NCI-H146 treated with DMSO at 0.1 percent for 48 hours (cell line): ENCODE results near the gene MAGEA4.
"Not testable (repeated sequence)": the region's sequence is repeated elsewhere in the genome, so short reads cannot be mapped to it uniquely, and the experiment has no call there.

Experiments used
- DNase-seq: peaks from one replicate; lab custom pipeline; 2025; ENCODE audit not compliant: unreplicated experiment; lab: John Stamatoyannopoulos, UW

Gene MAGEA4, protein sequence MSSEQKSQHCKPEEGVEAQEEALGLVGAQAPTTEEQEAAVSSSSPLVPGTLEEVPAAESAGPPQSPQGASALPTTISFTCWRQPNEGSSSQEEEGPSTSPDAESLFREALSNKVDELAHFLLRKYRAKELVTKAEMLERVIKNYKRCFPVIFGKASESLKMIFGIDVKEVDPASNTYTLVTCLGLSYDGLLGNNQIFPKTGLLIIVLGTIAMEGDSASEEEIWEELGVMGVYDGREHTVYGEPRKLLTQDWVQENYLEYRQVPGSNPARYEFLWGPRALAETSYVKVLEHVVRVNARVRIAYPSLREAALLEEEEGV

DNA sequence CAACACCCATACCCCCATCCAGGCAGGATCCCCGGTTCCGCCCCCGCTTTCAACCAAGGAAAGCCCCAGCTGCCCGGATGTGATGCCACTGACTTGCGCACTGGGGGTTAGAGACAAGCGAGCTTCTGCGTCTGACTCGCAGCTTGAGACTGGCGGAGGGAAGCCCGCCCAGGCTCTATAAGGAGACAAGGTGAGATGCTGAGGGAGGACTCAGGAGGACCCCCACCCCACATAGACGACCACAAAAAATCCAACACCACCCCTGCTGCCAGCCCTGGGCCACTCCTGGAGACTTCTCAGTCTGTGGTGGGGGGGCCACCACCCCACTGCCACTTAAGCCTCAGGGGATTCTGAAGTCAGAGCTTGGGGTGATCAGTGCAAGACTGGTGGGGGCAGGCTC lies at the start of gene MAGEA4:
TSS of gene MAGEA4 (plus strand) at position 110 of the 400 bp plus-strand sequence. CDS start 10,776 bp downstream, outside the sequence.
- no peak for DNase-seq

DNA sequence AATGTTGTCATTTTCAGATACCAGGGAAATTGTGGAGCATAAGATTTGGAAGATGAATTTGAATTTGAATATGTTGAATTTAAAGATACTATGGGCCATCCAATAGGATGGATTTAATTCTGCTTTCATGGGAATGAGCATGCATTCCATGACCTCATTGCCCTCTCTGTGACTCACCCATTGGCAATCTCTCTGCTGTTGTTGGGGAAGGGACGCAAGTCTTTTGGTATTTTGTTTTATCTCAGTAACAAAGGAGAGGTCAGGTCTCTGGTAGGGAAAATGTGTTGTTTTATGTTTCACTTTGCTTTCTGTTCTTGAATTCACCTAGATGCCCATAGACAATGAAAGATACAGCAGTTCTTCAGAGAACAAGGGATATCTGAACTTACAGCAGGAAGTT lies 42.1 kb upstream of the MAGEA4 start:
- no peak for DNase-seq

DNA sequence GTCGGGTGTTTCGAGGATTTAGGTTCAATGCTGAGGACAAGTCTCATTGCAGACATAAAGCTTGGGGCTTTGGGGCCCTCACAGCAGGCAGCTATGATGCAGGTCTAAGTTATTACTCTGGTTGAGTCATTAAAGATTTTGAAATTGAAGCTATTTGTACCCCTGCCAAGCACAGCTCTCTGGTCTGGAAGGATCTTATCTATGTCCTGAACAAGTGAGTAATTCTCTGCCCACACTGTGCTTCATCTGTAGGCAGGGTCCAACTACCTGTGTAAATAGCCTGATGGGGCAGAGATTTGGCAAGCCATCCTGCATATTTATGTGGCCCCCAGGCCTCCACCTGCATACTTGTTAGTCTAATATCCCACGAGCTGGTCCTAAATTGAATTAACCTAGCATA lies 41.4 kb upstream of the MAGEA4 start:
- DNase-seq: no peak

DNA sequence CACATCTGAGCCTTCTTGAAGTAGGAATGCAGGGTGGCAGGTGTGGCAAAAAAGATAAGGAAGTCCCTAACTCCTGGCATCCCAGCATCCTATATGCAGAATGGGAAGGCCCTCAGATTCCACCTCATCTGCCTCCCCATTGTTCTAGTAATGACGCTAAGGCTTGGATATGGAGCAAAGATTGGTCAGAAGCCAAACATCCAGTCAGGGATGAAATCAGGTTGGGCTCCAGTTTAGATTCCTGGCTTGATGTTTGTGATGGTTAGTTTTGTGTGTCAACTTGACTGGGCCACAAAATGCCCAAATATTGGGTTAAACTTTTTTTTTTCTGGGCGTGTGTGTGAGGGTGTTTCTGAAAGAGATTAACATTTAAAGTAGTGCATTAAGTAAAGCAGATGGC lies 39.6 kb upstream of the MAGEA4 start:
- no peak for DNase-seq

DNA sequence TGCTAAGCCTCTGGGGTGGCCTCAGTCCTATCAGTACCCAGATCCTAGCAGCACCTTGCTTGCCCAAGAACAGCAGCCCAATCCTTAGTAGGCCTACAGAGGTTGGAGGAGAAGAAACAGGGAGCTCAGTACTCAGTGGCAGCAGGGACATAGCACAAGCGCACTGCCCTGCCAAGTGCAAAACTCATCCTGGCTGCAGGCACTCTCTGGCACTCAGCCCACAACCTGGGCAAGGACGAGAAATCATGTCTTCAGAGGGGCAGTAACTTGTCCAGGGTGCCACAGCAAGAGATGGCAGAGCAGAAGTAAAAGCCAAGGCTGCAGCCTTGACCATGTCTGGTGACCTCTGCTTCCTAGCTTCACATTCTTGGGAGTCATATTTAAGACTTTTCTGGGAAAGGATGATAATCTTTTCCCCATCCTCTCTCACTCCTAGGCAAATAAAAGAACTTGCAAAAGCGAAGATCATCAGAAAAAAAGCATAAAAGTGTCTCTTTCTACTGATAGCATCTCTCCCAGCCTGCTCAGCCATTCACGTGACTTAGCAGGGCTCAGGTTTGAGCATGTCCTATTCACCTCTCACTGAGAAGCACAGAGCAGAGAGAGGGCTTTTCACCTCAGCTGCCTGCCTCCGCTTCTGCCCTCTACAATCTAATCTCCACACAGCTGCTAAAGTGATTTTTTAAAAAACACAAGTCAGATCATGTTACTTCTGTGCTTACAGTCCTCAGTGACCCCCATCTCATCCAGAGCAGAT lies 37.2 kb upstream of the MAGEA4 start:
- no peak for DNase-seq

DNA sequence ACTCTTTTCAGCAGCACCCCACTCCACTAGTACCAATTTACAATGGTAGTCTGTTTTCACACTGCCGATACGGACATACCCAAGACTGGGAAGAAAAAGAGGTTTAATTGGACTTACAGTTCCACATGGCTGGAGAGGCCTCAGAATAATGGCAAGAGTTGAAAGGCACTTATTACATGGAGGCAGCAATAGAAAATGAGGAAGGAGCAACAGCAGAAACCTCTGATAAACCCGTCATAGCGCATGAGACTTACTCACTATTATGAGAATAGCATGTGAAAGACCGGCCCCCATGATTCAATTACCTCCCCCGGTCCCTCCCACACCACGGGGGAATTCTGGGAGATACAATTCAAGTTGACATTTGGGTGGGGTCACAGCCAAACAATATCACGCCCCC lies 34.1 kb upstream of the MAGEA4 start:
- no peak for DNase-seq

DNA sequence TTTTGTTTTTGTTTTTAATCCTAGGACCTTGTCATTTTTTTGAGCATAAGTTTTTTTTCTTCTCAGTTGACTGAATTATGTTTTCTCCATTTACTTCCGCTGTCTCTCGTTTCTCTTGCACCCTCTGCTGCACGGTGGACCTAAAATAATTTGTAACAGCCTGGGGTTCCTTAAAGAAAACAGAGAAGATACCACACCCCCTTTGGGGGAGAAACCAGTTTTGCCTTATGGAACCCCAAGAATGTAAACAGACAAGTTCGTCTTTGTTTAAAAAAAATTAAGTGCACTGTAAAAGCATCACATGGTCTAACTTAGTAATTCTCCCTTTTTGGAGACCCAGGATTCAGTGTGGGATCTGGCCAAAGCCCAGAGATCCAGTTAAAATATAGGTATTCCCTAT lies 32.8 kb upstream of the MAGEA4 start:
- no peak for DNase-seq

DNA sequence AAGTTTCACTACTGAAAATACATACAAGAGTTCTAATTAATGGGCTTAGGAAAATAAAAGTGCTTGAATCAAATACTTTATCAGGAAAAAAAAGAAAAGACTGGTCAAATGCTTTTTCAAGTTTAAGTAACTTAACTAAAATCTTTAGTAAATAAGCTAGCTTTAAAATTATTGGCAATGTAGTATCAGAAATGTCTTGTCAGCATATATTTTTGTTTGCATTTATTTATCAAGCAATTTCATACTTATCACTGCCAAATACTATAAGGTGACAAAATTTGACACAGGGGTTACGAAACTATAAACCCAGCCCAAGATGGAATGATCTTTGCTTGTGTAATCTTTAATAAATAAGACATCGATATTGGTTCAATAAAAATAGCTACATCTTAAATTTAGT lies 31.8 kb upstream of the MAGEA4 start:
- DNase-seq: no peak

DNA sequence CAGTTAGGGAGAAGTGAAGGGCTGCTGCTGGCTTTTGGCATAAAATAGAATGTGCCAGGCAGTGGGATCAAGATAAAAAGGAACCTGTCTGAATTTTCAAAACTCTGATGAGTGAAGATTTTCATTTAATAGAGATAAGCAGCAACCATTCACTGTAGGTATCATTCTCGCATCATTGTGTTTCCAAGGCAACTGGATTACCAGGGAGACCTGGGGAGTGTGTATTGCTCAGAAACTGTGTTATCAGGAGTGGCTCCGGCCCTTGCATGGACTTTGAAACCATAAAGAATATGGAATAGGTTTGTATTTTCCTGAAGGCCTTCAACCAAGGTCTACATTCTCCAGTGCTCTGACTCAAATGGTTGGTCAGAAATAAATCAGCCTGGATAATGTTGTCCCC lies 23.3 kb upstream of the MAGEA4 start:
- DNase-seq: no peak

DNA sequence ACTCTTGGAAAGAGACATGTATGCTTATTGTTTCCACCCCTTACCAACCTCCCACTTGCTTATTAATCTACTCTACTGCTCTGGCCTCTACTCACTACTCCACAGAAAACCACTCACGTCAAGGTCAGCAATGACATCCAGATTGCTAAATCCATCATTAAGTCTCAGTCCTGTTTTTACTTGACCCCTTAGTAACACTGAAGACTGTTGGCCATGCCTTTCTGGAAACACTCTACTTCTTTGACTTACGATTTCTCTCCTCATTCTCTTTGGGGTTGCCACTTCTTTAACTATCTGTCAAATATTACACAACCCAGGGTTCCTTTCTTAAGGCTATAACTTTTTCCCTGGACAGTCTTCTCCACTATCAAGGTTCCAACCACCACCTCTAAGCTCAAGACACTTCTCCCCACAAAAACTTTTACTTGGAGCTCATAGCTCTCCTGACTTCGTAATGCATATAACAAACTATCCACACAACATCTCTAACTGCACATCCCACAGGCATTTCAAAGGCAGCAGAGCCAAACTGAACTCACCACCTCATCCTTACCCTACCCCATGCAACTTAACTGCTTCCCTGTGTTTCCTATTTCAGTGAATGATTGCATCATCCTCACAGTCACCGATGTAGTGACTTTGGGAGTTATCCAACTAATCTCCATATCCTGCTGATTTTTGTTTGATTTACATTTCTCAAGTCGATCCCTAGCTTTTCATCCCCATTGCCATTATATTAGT lies 15.8 kb upstream of the MAGEA4 start:
- DNase-seq: no peak

DNA sequence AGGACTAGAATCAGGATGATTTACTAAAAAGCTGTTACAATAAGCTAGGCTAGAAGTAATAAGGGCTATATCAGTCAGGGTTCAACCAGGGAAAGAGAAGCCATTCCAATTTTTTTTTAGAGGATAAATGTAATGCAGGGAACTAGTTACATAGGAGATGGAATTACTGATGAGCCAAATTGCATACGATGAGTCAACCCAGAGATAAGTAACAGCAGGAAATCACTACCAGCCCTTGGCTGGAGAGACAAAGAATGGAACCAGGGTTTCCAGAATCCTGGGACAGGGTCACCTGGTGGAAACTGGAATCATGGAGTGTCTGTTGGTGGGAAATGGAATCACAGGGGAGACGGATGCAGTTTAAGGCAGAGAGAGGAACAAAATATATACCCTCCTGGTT lies 13.1 kb upstream of the MAGEA4 start:
- DNase-seq: no peak

DNA sequence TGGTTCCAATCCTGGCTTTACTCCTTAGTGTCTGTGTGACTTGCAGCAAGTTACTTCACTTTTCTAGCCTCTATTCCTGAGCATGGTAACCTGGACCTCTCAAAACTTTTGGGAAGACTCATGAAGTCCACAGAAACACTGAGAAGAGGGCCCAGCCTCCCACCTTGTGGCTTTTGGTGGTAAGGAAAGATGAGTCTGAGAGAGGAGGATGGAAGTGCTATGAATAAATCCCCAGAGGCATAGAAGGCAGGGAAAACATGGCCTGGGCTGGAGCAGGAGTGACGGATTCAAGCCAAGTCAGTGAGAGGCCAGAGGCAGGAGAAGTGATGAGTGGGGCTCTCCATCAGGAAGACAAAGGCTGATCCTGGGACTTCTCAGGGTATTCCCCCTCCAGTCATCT lies 10.9 kb upstream of the MAGEA4 start:
- no peak for DNase-seq

DNA sequence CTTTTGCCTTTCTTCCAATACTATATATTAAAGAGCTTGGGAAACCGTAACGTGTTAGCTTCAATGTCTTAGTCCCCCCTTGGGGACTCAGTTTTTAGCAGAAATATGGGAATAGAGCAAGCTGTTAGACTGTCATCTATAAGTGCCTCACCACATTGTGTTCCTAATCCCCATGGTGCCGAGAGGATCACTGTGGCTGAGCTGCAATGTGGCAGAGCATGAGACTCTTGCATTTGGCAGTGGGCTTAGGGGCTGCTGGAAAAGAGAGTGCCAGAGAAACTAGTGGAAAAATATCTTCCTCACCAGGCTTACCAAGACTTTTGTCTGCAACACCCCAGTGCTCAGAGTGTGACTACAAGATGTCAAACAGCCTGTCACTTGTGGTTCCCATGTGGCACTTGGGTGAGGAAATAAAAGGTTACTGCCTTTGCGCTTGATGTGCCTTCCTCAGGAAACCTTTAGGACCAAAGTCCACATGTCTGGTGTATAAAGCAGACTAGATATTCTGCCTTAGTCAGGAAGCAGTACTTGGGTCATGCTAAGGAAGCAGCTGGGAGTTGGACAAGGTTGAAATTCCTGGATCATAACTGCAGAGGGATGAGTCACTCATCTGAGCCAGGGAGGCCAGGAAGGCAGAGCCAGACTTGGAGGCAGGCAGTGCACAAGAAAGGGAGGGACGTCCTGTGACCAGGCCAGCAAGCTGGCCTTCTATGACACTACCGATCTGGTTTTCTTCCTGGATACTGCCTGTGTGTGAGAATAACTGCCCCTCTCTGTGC lies 9.7 kb upstream of the MAGEA4 start:
- DNase-seq: no peak

DNA sequence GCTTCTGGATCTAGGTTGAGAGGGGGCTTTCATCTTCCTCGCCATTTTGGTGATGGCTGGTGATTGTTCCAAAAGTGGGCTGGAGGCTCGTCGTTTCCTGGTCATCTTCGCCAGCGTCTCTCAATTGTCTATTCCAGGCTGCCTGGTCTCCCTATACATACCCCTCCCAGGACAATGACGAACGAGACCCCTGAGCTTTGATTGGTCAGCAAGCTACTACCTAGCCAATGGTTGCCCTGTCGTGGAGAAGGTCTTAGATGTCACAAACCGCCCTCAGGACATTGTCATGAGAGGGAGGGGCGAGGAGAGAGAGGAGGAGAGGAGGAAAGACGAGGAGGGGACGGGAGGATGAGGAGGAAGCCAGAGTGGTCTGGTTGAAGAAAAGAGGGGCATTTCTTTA lies 7.7 kb upstream of the MAGEA4 start:
- no peak for DNase-seq

DNA sequence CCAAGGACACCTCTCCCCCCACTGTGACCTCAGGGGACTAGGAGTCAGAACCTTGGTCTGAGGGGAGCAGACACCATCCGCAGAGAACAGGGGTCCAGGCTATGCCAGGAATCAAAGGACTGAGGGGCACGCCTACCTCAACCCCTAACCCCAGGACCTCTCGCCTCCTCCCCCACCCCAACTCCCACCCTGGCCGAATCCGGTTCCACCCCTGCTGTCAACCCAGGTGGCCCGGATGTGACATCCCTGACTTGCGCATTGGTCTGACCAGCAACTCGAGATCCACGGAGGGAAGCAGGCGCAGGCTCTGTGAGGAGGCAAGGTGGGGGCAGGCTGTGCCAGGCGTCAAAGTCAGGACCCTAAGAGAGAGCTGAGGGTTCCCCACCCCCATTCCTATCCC lies 468 bp upstream of the MAGEA4 start:
- DNase-seq: no peak

DNA sequence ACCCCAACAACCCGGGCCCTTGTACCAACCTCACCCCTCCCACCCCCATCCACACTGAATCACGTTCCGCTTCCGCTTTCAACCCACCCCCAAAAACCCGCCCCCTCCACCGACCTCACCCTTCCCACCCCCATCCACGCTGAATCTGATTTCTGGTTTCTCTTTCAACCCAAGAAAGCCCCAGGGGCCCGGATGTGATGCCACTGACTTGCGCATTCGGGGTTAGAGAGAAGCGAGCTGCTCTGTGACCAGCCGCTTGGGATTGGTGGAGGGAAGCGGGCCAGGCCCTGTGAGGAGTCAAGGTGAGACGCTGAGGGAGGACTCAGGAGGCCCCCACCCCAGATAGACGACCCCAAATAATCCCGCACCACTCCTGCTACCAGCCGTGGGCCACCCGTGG lies 6.0 kb downstream of the MAGEA4 start:
- DNase-seq: not testable (repeated sequence)

DNA sequence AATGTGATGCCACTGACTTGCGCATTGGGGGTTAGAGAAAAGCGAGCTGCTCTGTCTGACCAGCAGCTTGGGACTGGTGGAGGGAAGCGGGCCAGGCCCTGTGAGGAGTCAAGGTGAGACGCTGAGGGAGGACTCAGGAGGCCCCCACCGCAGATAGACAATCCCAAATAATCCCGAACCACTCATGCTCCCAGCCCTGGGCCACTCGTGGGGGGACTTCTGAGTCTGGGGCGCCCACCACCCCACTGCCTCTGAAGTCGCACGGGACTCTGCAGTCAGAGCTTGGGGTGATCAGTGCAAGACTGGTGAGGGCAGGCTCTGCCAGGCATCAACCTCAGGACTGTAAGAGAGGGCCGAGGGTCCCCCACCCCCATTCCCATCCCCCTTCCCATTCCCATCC lies 6.9 kb downstream of the MAGEA4 start:
- no peak for DNase-seq

DNA sequence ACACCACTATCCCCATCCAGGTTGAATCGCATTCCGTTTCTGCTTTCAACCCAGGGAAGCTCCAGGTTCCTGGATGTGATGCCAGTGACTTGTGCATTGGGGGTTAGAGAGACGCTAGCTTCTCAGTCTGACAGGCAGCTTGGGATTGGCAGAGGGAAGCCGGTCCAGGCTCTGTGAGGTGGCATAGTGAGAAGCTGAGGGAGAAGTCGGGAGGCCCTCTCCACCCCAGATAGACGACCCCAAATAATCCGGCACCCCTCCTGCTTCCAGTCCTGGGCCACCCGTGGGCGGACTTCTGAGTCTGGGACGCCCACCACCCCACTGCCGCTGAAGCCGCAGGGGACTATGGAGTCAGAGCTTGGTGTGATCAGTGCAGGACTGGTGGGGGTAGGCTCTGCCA lies 7.4 kb downstream of the MAGEA4 start:
- DNase-seq: no peak

DNA sequence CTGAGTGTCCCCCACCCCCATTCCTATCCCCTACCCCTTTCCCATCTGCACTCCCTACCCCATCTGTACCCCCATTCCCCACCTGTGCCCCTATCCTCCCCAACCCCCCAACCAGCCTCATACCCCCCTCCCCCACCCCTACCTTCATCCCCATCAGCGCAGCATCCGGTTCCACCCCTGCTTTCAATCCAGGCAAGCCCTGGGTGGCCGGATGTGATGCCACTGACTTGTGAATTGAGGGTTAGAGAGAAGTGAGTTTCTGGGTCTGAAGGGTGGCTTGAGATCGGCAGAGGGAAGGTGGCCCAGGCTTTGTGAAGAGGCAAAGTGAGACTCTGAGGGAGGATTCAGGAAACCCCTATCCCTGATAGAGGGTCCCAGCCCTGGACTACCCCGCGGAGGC lies 7.8 kb downstream of the MAGEA4 start:
- DNase-seq: no peak

DNA sequence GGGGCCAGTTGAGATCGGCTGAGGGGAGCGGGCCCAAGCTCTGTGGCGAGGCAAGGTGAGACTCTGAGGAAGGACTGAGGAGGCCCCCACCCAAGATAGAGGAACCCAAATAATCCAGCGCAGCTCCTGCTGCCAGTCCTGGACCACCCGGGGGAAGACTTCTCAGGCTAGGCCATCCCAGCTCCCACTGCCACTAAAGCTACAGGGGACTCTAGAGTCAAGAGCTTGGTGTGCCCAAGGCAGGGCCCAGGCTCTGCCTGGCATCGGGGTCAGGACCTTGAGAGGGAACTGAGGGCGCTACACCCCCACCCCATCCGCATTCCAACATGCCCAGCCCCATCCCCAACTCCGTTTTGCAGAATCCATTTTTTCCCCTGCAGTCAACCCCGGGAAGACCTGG lies 8.6 kb downstream of the MAGEA4 start:
- DNase-seq: no peak

DNA sequence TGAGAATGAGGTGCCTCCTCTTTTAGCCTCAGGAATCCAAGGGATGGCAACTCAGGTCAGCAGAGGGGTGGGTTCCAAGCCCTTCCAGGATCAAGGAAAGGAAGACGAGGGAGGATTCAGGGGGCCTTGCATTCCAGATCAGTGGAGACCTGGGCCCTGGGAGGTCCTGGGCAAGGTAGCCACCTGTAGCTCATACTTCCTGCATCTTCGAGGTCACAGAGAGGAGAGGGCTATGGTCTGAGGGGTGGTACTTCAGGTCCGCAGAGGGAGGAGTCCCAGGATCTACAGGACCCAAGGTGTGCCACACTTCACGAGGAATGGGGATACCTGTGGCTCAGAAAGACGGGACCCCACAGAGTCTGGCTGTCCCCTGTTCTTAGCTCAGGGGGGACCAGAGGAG lies 9.2 kb downstream of the MAGEA4 start:
- DNase-seq: no peak
